Thoracic aorta (tissue), 2 donors: ENCODE measurements around the gene ARRB2. TPM values are rescaled to one million over a fixed set of nuclear protein-coding genes. Genes with fewer than 3 reads are reported as not detected.

ENCODE experiments used
- ATAC-seq: fragments of 150-250 bp; one replicate; pipeline ENCODE4 v1.8.0; 2017; ENCODE audit warnings: low read depth; ENCODE audit not compliant: insufficient number of reproducible peaks, low FRiP score
- DNase-seq: peaks from one replicate; pipeline ENCODE4 v3.0.0-alpha.2; 2020; ENCODE audit warnings: low spot score
- H3K27ac ChIP-seq, 2 donors: fragments of 200-600 bp; sonication (generic); 1 replicate in 1 of 2; 2 replicates in 1 of 2; pipeline ENCODE4 v1.5.1; 2016; ENCODE audit warnings: mild to moderate bottlenecking in 2 of 2, moderate library complexity in 2 of 2
- H3K27me3 ChIP-seq: fragments of 200-600 bp; sonication (generic); replicated peaks from 2 replicates; pipeline ENCODE4 v1.6.0; 2016; ENCODE audit warnings: mild to moderate bottlenecking; ENCODE audit not compliant: insufficient read depth
- H3K36me3 ChIP-seq: fragments of 200-600 bp; sonication (generic); one replicate; pipeline ENCODE4 v1.5.1; 2016
- H3K4me1 ChIP-seq, 2 donors: fragments of 200-600 bp; sonication (generic); 1 replicate in 1 of 2; 2 replicates in 1 of 2; pipeline versions ENCODE4 v1.5.1 to v1.6.0; 2016; ENCODE audit warnings: low read depth in 2 of 2, mild to moderate bottlenecking in 1 of 2; ENCODE audit not compliant: control insufficient read depth in 1 of 2
- H3K4me3 ChIP-seq: fragments of 200-600 bp; sonication (generic); 2 replicates; pipeline ENCODE4 v1.5.1; 2016; ENCODE audit warnings: mild to moderate bottlenecking
- H3K9me3 ChIP-seq: fragments of 200-600 bp; sonication (generic); 2 replicates; pipeline ENCODE4 v1.5.1; 2016
- CTCF ChIP-seq: fragments of 200-600 bp; sonication (generic); IDR thresholded peaks from one replicate; pipeline ENCODE4 v1.5.1; 2019; ENCODE audit warnings: antibody characterized with exemption
- total RNA-seq, 2 donors: library from RNA; depleted of rRNA; stranded (reverse); fragments of >200 nt; gene quantifications; one replicate each; pipeline versions ENCODE4 v1.1.0 to v1.2.3, GENCODE V29; 2016

ARRB2 gene
- total RNA-seq, 2 donors from 2014 or later, result 64.5 to 66.3 TPM

- Histone ChIP-seq H3K27me3 (no peaks in the 10 kb centered on the region), H3K36me3 (no peaks in the 10 kb centered on the region), H3K27ac (no peak overlapping the region), H3K4me1 (peaks cover 0 to 14% of the 10 kb centered on the region in 2 donors), H3K9me3 (no peaks in the 10 kb centered on the region), H3K4me3 (no peak overlapping the region)
- TF ChIP-seq CTCF, result no peak
- ATAC-seq, result no peak
- DNase-seq, result no peak
These were observed 17.7 kb downstream of the ARRB2 start for GRCh38 chr17:4728124-4728523.

GRCh38 chr17:4733073-4733531, 22.7 kb downstream of the ARRB2 start:
- no peak overlapping the region for H3K27ac ChIP-seq
- H3K9me3 ChIP-seq, result no peaks in the 10 kb centered on the region
- no peak for TF ChIP-seq CTCF
- peaks cover under 1 to 15% of the 10 kb centered on the region in 2 donors for H3K4me1 ChIP-seq
- ATAC-seq (no peak), DNase-seq (no peak)
- peaks cover 6% of the 10 kb centered on the region for H3K36me3 ChIP-seq
- H3K27me3 ChIP-seq, result no peaks in the 10 kb centered on the region
- H3K4me3 ChIP-seq, result no peak overlapping the region

- Histone ChIP-seq H3K27me3 (no peaks in the 10 kb centered on the region), H3K36me3 (peaks cover 6% of the 10 kb centered on the region), H3K27ac (peak overlapping the region in 1 of 2 donors; percentile 34), H3K9me3 (no peaks in the 10 kb centered on the region), H3K4me3 (no peak overlapping the region), H3K4me1 (peaks cover 10 to 26% of the 10 kb centered on the region in 2 donors)
- TF ChIP-seq CTCF, result no peak
- DNase-seq (no peak), ATAC-seq (no peak)
These were observed 24.5 kb downstream of the ARRB2 start for GRCh38 chr17:4734857-4735475.

- Histone ChIP-seq H3K36me3 (peaks cover 6% of the 10 kb centered on the region), H3K4me3 (no peak overlapping the region), H3K4me1 (peaks cover 10 to 19% of the 10 kb centered on the region in 2 donors), H3K27ac (peak overlapping the region in 1 of 2 donors; percentile 46), H3K9me3 (no peaks in the 10 kb centered on the region), H3K27me3 (no peaks in the 10 kb centered on the region)
- no peak for TF ChIP-seq CTCF
- DNase-seq (no peak), ATAC-seq (no peak)
These were observed 25.6 kb downstream of the ARRB2 start for GRCh38 chr17:4735876-4736651.
